ENCODE results near the gene VWA2. TPM values are rescaled to one million over a fixed set of nuclear protein-coding genes. Genes with fewer than 3 reads are reported as not detected.

VWA2 gene
- total RNA-seq, 1 experiment from 2014 or later = 1.6 TPM

DNA sequence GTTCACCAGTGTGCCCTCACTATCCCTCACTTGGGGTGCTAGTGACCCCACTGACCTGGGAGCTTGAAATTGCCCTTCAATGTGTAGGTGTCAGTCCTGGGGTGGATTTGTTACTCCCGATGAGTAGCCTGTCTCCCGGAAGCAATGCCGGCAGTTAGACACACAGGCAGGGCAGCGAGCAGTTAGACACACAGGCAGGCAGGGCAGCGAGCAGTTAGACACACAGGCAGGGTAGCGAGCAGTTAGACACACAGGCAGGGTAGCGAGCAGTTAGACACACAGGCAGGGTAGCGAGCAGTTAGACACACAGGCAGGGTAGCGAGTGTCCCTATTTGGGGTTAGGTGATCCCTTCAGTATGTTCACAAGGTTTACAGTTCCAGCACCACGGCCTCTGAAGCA is 44.0 kb downstream of the VWA2 start:
- Mint-ChIP-seq H3K27ac (no peak overlapping the region), H3K27me3 (ENCODE audit: low read depth) (no peaks in the 10 kb centered on the region; the same call in 1 of the 2 replicates), H3K4me3 (no peak overlapping the region), H3K9me3 (no peaks in the 10 kb centered on the region), H3K36me3 (ENCODE audit: insufficient read depth in 1 of 3, low read depth in 3 of 3) (no peaks in the 10 kb centered on the region), H3K4me1 (no peaks in the 10 kb centered on the region)
- no peak overlapping the region for H4K8ac ChIP-seq (replicated peaks; ENCODE audit: insufficient read length, low read depth, low read length)
- H3K27ac ChIP-seq (ENCODE audit: insufficient read length, low read depth, low read length) = no peak overlapping the region
- no peak overlapping the region for H2AK5ac ChIP-seq (ENCODE audit: insufficient read length, low read length)
- no peak overlapping the region for H3K4me2 ChIP-seq (ENCODE audit: insufficient read depth, insufficient read length, low read length)
- H2AFZ ChIP-seq (ENCODE audit: low read length) = no peak overlapping the region
- H2BK12ac ChIP-seq (ENCODE audit: insufficient read length, low read depth, low read length) = no peak overlapping the region
- H3K14ac ChIP-seq (ENCODE audit: insufficient read depth, low read length) = no peak overlapping the region
- no peak overlapping the region for H3K9ac ChIP-seq (ENCODE audit: extremely low read depth, insufficient read length, low read length)
- no peak overlapping the region for H2BK120ac ChIP-seq (ENCODE audit: low read depth, low read length, poor library complexity, severe bottlenecking)
- H3K4me1 ChIP-seq (ENCODE audit: insufficient read depth, low read length) = no peaks in the 10 kb centered on the region
- no peaks in the 10 kb centered on the region for H3K79me1 ChIP-seq (ENCODE audit: insufficient read depth, low read depth, low read length, poor library complexity, severe bottlenecking)
- H3K27me3 ChIP-seq (ENCODE audit: insufficient read depth, low read length) = no peaks in the 10 kb centered on the region
- DNase-seq = no peak
- no peaks in the 10 kb centered on the region for H4K20me1 ChIP-seq (ENCODE audit: control insufficient read depth, insufficient read depth, insufficient read length)
- no peak overlapping the region for H3T11ph ChIP-seq (ENCODE audit: low read length)
- no peak overlapping the region for H3K23ac ChIP-seq (ENCODE audit: insufficient read length, low read depth, low read length)
- TF ChIP-seq, protein P1, sequence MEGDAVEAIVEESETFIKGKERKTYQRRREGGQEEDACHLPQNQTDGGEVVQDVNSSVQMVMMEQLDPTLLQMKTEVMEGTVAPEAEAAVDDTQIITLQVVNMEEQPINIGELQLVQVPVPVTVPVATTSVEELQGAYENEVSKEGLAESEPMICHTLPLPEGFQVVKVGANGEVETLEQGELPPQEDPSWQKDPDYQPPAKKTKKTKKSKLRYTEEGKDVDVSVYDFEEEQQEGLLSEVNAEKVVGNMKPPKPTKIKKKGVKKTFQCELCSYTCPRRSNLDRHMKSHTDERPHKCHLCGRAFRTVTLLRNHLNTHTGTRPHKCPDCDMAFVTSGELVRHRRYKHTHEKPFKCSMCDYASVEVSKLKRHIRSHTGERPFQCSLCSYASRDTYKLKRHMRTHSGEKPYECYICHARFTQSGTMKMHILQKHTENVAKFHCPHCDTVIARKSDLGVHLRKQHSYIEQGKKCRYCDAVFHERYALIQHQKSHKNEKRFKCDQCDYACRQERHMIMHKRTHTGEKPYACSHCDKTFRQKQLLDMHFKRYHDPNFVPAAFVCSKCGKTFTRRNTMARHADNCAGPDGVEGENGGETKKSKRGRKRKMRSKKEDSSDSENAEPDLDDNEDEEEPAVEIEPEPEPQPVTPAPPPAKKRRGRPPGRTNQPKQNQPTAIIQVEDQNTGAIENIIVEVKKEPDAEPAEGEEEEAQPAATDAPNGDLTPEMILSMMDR (conservative IDR thresholded peaks at IDR 0.05) = no peak
- no peaks in the 10 kb centered on the region for H3K9me3 ChIP-seq (ENCODE audit: control insufficient read depth, low read depth, low read length)
- H3K79me2 ChIP-seq (ENCODE audit: insufficient read depth, low read length) = no peaks in the 10 kb centered on the region
- H4K91ac ChIP-seq (ENCODE audit: insufficient read length, low read depth, low read length) = no peak overlapping the region
- H4K5ac ChIP-seq (ENCODE audit: insufficient read length, low read depth, low read length) = no peak overlapping the region
- no peak overlapping the region for H2BK5ac ChIP-seq (ENCODE audit: insufficient read length, low read length)
- H3K18ac ChIP-seq (ENCODE audit: insufficient read length, low read depth, low read length) = no peak overlapping the region
- no peak overlapping the region for H3K4ac ChIP-seq (ENCODE audit: low read depth, low read length)
- no CpG with 5 or more reads among the region's 10 CpGs for WGBS (ENCODE audit: extremely low coverage, insufficient read length, low lambda C conversion rate)
- H3K23me2 ChIP-seq (ENCODE audit: insufficient read length, low read depth, low read length, poor library complexity, severe bottlenecking) = no peaks in the 10 kb centered on the region
- no peak overlapping the region for H2BK20ac ChIP-seq (ENCODE audit: low read depth, low read length, poor library complexity, severe bottlenecking)
- H2BK15ac ChIP-seq (ENCODE audit: low read depth, low read length) = no peak overlapping the region
- no peak overlapping the region for H3K56ac ChIP-seq (ENCODE audit: insufficient read length, low read depth, low read length)
